Bronchial epithelial cell (primary cell): Measurements from ENCODE around the gene MTLN. TPM values are rescaled to one million over a fixed set of nuclear protein-coding genes. Genes with fewer than 3 reads are reported as not detected.

Source experiments
- DNase-seq: peaks from one replicate; pipeline ENCODE4 v3.0.0-alpha.2; 2010; ENCODE audit warnings: low read depth
- FAIRE-seq: peaks from 2 replicates; lab custom pipeline; 2011; peaks lifted over from hg19 to GRCh38; lab: Jason Lieb, UNC
- H3K27me3 ChIP-seq: 2 replicates; pipeline ENCODE4 v1.5.1; 2011; ENCODE audit warnings: low read length; ENCODE audit not compliant: control insufficient read depth, insufficient read depth
- H3K36me3 ChIP-seq: 2 replicates; pipeline ENCODE4 v1.5.1; 2011; ENCODE audit warnings: low read length; ENCODE audit not compliant: control insufficient read depth, insufficient read depth
- H3K4me3 ChIP-seq: 2 replicates; pipeline ENCODE4 v1.5.1; 2011; ENCODE audit warnings: mild to moderate bottlenecking, low read depth, low read length, control low read depth
- CTCF ChIP-seq: IDR thresholded peaks from 2 replicates; pipeline ENCODE4 v1.5.1; 2011; ENCODE audit warnings: mild to moderate bottlenecking, moderate library complexity, low read length, control low read depth, inconsistent platforms; ENCODE audit not compliant: insufficient read depth, severe bottlenecking
- total RNA-seq: library from RNA; depleted of rRNA; stranded (reverse); fragments of >200 nt; gene quantifications from 2 replicates; pipeline ENCODE4 v1.2.1, GENCODE V29; 2014

MTLN gene
- total RNA-seq, 1 donor from 2014 or later: 43.7 TPM

DNA sequence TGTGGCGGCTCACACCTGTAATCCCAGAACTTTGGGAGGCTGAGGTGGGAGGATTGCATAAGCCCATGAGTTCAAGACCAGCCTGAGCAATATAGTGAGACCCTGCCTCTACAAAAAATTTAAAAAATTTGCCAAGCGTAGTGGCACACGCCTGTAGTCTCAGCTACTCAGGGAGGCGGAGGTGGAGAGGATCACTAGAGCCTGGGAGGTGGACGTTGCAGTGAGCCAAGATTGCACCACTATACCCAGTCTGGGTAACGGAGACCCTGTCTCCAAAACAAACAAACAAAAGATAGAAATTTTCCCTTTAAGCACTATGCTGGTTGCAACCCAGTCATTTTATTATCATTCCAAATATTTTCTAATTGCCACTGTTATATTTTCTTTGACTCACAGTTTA lies 39.8 kb downstream of the MTLN start:
- no peaks in the 10 kb centered on the region for H3K27me3 ChIP-seq
- FAIRE-seq (no peak), DNase-seq (no peak)
- no peaks in the 10 kb centered on the region for H3K36me3 ChIP-seq
- no peak overlapping the region for H3K4me3 ChIP-seq
- no peak for TF ChIP-seq CTCF

- FAIRE-seq (no peak), DNase-seq (no peak)
These were observed 42.2 kb downstream of the MTLN start for GRCh38 chr2:110170102-110170501.

GRCh38 chr2:110167326-110168000 lies 44.9 kb downstream of the MTLN start:
- DNase-seq: no peak
- no peak for TF ChIP-seq CTCF
- H3K36me3 ChIP-seq: no peaks in the 10 kb centered on the region
- no peak for FAIRE-seq
- H3K4me3 ChIP-seq: no peak overlapping the region
- no peaks in the 10 kb centered on the region for H3K27me3 ChIP-seq

More at GRCh38 chr2:110170102-110170501, 42.2 kb downstream of the MTLN start:
- Histone ChIP-seq H3K27me3 (no peaks in the 10 kb centered on the region), H3K36me3 (no peaks in the 10 kb centered on the region), H3K4me3 (no peak overlapping the region)
- no peak for TF ChIP-seq CTCF

GRCh38 chr2:110166266-110166665 lies 46.1 kb downstream of the MTLN start:
- Histone ChIP-seq H3K27me3 (no peaks in the 10 kb centered on the region), H3K4me3 (no peak overlapping the region), H3K36me3 (no peaks in the 10 kb centered on the region)
- no peak for TF ChIP-seq CTCF
- DNase-seq (no peak), FAIRE-seq (no peak)

Other genes starting within 250 kb of the MTLN start
- gene MALL, start 96.7 kb downstream of the MTLN start, total RNA-seq: 33.7 and 87.8 TPM in 2 replicates
- gene NPHP1, start 7.5 kb downstream of the MTLN start, total RNA-seq: 1.6 and 2.4 TPM in 2 replicates